HT-29 (cell line): ENCODE data around the gene THSD7A. TPM values are rescaled to one million over a fixed set of nuclear protein-coding genes. Genes with fewer than 3 reads are reported as not detected.
A peak's percentile ranks its signal among the peaks of the same experiment; 100 is the strongest.

Experiments used
- DNase-seq: peaks from one replicate; pipeline ENCODE4 v3.0.0-alpha.2; 2015; ENCODE audit warnings: low spot score
- total RNA-seq: library from RNA; depleted of rRNA; stranded (reverse); fragments of >200 nt; shearing (Covaris generic); gene quantifications from 2 replicates; pipeline ENCODE4 v1.2.3, GENCODE V29; 2014

Gene THSD7A
- total RNA-seq, 1 experiment from 2014 or later, result not detected

GRCh38 chr7:11587814-11588213, 244.2 kb downstream of the THSD7A start:
- no peak for DNase-seq

- no peak for DNase-seq
Observed at GRCh38 chr7:11587048-11587447, 244.9 kb downstream of the THSD7A start.

GRCh38 chr7:11584406-11585031, 247.5 kb downstream of the THSD7A start:
- no peak for DNase-seq

GRCh38 chr7:11579141-11579540, 252.9 kb downstream of the THSD7A start:
- no peak for DNase-seq

- no peak for DNase-seq
Observed at GRCh38 chr7:11576310-11576709, 255.7 kb downstream of the THSD7A start.

- no peak for DNase-seq
Observed at GRCh38 chr7:11573128-11573750, 258.8 kb downstream of the THSD7A start.

GRCh38 chr7:11570922-11571550, 261.0 kb downstream of the THSD7A start:
- DNase-seq, result no peak

GRCh38 chr7:11570205-11570604, 261.8 kb downstream of the THSD7A start:
- DNase-seq, result no peak

GRCh38 chr7:11567571-11567970, 264.4 kb downstream of the THSD7A start:
- DNase-seq, result no peak

- DNase-seq, result peak; percentile 61
Observed at GRCh38 chr7:11557627-11558026, 274.4 kb downstream of the THSD7A start.

GRCh38 chr7:11552676-11553296, 279.2 kb downstream of the THSD7A start:
- DNase-seq, result no peak

GRCh38 chr7:11551470-11551869, 280.5 kb downstream of the THSD7A start:
- DNase-seq, result no peak

GRCh38 chr7:11548532-11548931, 283.5 kb downstream of the THSD7A start:
- no peak for DNase-seq

- DNase-seq, result no peak
Observed at GRCh38 chr7:11541330-11541729, 290.7 kb downstream of the THSD7A start.

GRCh38 chr7:11540271-11540761, 291.7 kb downstream of the THSD7A start:
- no peak for DNase-seq

- DNase-seq, result no peak
Observed at GRCh38 chr7:11539853-11540252, 292.1 kb downstream of the THSD7A start.

GRCh38 chr7:11538751-11539299, 293.2 kb downstream of the THSD7A start:
- no peak for DNase-seq

GRCh38 chr7:11533229-11533820, 298.7 kb downstream of the THSD7A start:
- DNase-seq, result no peak

- no peak for DNase-seq
Observed at GRCh38 chr7:11529382-11529781, 302.6 kb downstream of the THSD7A start.

GRCh38 chr7:11527707-11528106, 304.3 kb downstream of the THSD7A start:
- DNase-seq, result no peak

GRCh38 chr7:11524476-11525397, 307.3 kb downstream of the THSD7A start:
- DNase-seq, result no peak
